Esophagus squamous epithelium (tissue), 5 donors: ENCODE measurements around the gene CSTF2. TPM values are rescaled to one million over a fixed set of nuclear protein-coding genes. Genes with fewer than 3 reads are reported as not detected.

Experiments
- DNase-seq: peaks from one replicate; lab custom pipeline; 2025; lab: John Stamatoyannopoulos, UW
- H3K27ac ChIP-seq, 4 donors: fragments of 200-600 bp; sonication (generic); one replicate each; pipeline ENCODE4 v1.5.1; 2016 to 2019; ENCODE audit warnings: mild to moderate bottlenecking in 1 of 4
- H3K27me3 ChIP-seq, 4 donors: fragments of 200-600 bp; sonication (generic); 1 replicate in 3 of 4; 2 replicates in 1 of 4; pipeline versions ENCODE4 v1.5.1 to v1.6.0; 2017 to 2021; ENCODE audit warnings: antibody characterized with exemption in 1 of 4
- H3K36me3 ChIP-seq, 3 donors: fragments of 200-600 bp; sonication (generic); one replicate each; pipeline ENCODE4 v1.5.1; 2016 to 2019
- H3K4me1 ChIP-seq, 3 donors: fragments of 200-600 bp; sonication (generic); one replicate each; pipeline ENCODE4 v1.5.1; 2017 to 2019
- H3K4me3 ChIP-seq, 4 donors: fragments of 200-600 bp; sonication (generic); 1 replicate in 3 of 4; 2 replicates in 1 of 4; pipeline ENCODE4 v1.5.1; 2016 to 2019; ENCODE audit warnings: mild to moderate bottlenecking in 2 of 4, moderate library complexity in 1 of 4
- H3K9me3 ChIP-seq, 3 donors: fragments of 200-600 bp; sonication (generic); one replicate each; pipeline ENCODE4 v1.5.1; 2016 to 2019
- CTCF ChIP-seq, 6 experiments: fragments of 450-650 bp in 4 of 6; fragments of 200-600 bp in 2 of 6; sonication (generic) in 2 of 6; IDR thresholded peaks; one replicate each; pipeline ENCODE4 v1.5.1; 2016 to 2019; ENCODE audit warnings: antibody characterized with exemption in 6 of 6, mild to moderate bottlenecking in 4 of 6, moderate library complexity in 4 of 6
- POLR2A ChIP-seq, 4 donors: fragments of 450-650 bp; IDR thresholded peaks; one replicate each; pipeline ENCODE4 v1.6.1; 2017; ENCODE audit warnings: antibody characterized with exemption in 4 of 4, mild to moderate bottlenecking in 4 of 4, moderate library complexity in 3 of 4
- WGBS, 2 donors: methylation state at CpG; one replicate each; pipeline ENCODE4 v1.1.5; 2018; 5-methylcytosine and 5-hydroxymethylcytosine counted together
- intact Hi-C: fragments of 100-400 bp; cut with DNase I; formaldehyde crosslinking; loops from one replicate; pipeline ENCODE4 v1.15.0; 2022
- total RNA-seq, 4 donors: library from RNA; depleted of rRNA; stranded (reverse); fragments of >200 nt; gene quantifications; one replicate each; pipeline ENCODE4 v1.1.0, GENCODE V29; 2016
- donor health status: DM: yes; HTN: yes; CAD: no.

Gene CSTF2
- total RNA-seq, 4 donors from 2014 or later, result 19.3 to 34.8 (median 24.9) TPM

- 27 to 58% methylated on average over 2 of the region's 2 CpGs for WGBS, 2 donors
- Histone ChIP-seq H3K27me3 (no peaks in the 10 kb centered on the region), H3K4me3 (no peak overlapping the region), H3K4me1 (no peaks in the 10 kb centered on the region), H3K36me3 (peaks cover 0 to 90% (median 0%) of the 10 kb centered on the region in 3 donors), H3K27ac (no peak overlapping the region), H3K9me3 (no peaks in the 10 kb centered on the region)
- intact Hi-C loops, result no loop called here
- DNase-seq, result no peak
- no peak for TF ChIP-seq POLR2A (IDR thresholded peaks at IDR 0.05)
- no peak for TF ChIP-seq CTCF (IDR thresholded peaks at IDR 0.05)
Observed at GRCh38 chrX:100829730-100830129, 9.5 kb downstream of the CSTF2 start.

DNA sequence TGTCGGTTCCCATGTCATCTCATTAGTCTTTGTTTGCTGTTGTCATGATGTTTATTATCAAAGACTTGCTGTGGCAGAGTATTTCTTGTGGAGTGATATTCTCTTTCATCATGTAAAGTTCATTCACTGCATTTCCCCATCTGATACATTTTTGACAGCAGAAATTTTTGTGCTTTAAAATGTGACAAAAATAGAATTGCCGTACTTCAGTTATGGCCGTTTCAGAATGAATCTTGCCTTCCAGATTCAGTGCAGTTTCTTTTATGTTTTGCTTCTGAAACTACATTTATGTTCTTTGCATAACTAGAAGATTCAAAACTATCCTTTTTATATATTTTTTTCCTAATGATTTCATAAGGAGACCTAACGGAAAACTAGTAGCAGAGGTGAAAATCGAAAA is 10.0 kb downstream of the CSTF2 start:
- peaks cover 0 to 90% (median 0%) of the 10 kb centered on the region in 3 donors for H3K36me3 ChIP-seq
- no peaks in the 10 kb centered on the region for H3K4me1 ChIP-seq
- no peaks in the 10 kb centered on the region for H3K27me3 ChIP-seq
- DNase-seq, result no peak
- H3K9me3 ChIP-seq, result no peaks in the 10 kb centered on the region
- no peak overlapping the region for H3K27ac ChIP-seq
- H3K4me3 ChIP-seq, result no peak overlapping the region
- intact Hi-C loops, result no loop called here
- TF ChIP-seq CTCF (IDR thresholded peaks at IDR 0.05) (no peak), POLR2A (IDR thresholded peaks at IDR 0.05) (no peak)
- 59 to 88% methylated on average over 5 of the region's 5 CpGs for WGBS, 2 donors

DNA sequence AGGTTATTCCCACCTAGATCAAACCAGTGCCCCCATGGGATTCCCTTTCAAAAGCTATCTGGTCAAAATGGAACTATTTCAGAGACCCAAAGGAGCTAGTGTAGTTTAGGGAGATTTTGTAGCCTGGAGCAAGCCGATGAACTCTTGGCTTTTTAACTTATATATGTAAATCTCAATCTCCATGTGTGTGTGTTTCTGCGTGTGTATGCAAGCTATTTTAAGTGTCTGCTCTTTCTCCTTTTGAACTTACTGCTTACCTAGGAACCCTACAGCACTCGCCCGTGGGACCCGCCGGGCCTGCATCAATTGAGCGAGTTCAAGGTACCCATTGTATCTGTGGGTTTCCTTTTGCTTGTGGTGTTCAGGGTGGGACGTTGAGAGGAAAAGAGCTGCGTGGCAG is 10.4 kb downstream of the CSTF2 start:
- intact Hi-C loops, result no loop called here
- WGBS, 2 donors, result 65 to 91% methylated on average over 4 to 5 of the region's 9 CpGs
- no peak for DNase-seq
- H3K36me3 ChIP-seq, result peaks cover 0 to 91% (median 0%) of the 10 kb centered on the region in 3 donors
- H3K27me3 ChIP-seq, result no peaks in the 10 kb centered on the region
- no peak overlapping the region for H3K4me3 ChIP-seq
- TF ChIP-seq POLR2A (IDR thresholded peaks at IDR 0.05), result no peak
- TF ChIP-seq CTCF (IDR thresholded peaks at IDR 0.05), result no peak
- no peaks in the 10 kb centered on the region for H3K4me1 ChIP-seq
- H3K27ac ChIP-seq, result no peak overlapping the region
- H3K9me3 ChIP-seq, result no peaks in the 10 kb centered on the region

GRCh38 chrX:100831219-100831946 is 11.2 kb downstream of the CSTF2 start:
- H3K36me3 ChIP-seq, result peaks cover 0 to 89% (median 0%) of the 10 kb centered on the region in 3 donors
- TF ChIP-seq CTCF (IDR thresholded peaks at IDR 0.05) (no peak), POLR2A (IDR thresholded peaks at IDR 0.05) (no peak)
- no peaks in the 10 kb centered on the region for H3K27me3 ChIP-seq
- no peaks in the 10 kb centered on the region for H3K9me3 ChIP-seq
- DNase-seq, result no peak
- 85 to 93% methylated on average over 3 to 5 of the region's 9 CpGs for WGBS, 2 donors
- peak overlapping the region in 1 of 4 donors; percentile 9 for H3K27ac ChIP-seq
- intact Hi-C loops, result no loop called here
- H3K4me3 ChIP-seq, result no peak overlapping the region
- no peaks in the 10 kb centered on the region for H3K4me1 ChIP-seq

DNA sequence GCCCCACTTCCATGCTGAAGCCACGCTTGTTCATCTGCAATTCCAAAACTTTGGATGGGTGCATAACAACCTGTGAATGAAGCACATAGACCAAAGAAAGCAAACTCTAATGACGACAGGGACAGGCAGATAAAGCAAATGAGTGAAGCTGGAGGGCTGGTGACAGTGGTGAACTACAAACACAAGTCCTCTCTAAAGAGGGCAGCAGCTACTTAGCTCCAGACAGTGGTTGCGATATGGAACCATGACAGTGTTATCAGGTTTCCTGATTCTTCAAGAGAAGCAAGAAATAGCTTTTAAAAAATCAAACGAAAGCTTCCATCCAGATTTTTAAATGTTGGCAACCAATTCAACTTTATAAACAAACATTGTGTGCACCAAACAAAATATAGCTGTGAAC is 30.1 kb downstream of the CSTF2 start:
- Histone ChIP-seq H3K4me1 (no peaks in the 10 kb centered on the region), H3K36me3 (no peaks in the 10 kb centered on the region), H3K27ac (no peak overlapping the region), H3K4me3 (no peak overlapping the region), H3K27me3 (no peaks in the 10 kb centered on the region), H3K9me3 (no peaks in the 10 kb centered on the region)
- 53 to 65% methylated on average over 4 of the region's 4 CpGs for WGBS, 2 donors
- no peak for TF ChIP-seq POLR2A (IDR thresholded peaks at IDR 0.05)
- no peak for TF ChIP-seq CTCF (IDR thresholded peaks at IDR 0.05)
- no peak for DNase-seq
- intact Hi-C loops, result no loop called here
